Measurements from ENCODE around the gene ATG7. TPM values are rescaled to one million over a fixed set of nuclear protein-coding genes. Genes with fewer than 3 reads are reported as not detected.

Gene ATG7
- total RNA-seq, 1 experiment from 2014 or later = 35.2 TPM

- no peak for DNase-seq
- Histone ChIP-seq H3K4me3 (ENCODE audit: insufficient read depth, low read depth, low read length) (no peak overlapping the region), H3K27me3 (ENCODE audit: control insufficient read depth, insufficient read depth, low read length) (no peaks in the 10 kb centered on the region), H3K36me3 (replicated peaks; ENCODE audit: control insufficient read depth, insufficient read depth, low read length) (no peaks in the 10 kb centered on the region)
Measured at GRCh38 chr3:11275926-11276325, 3.7 kb downstream of the ATG7 start.

GRCh38 chr3:11276901-11277300 lies 4.7 kb downstream of the ATG7 start:
- Histone ChIP-seq H3K36me3 (replicated peaks; ENCODE audit: control insufficient read depth, insufficient read depth, low read length) (no peaks in the 10 kb centered on the region), H3K27me3 (ENCODE audit: control insufficient read depth, insufficient read depth, low read length) (no peaks in the 10 kb centered on the region), H3K4me3 (ENCODE audit: insufficient read depth, low read depth, low read length) (no peak overlapping the region)
- no peak for DNase-seq

GRCh38 chr3:11282250-11283138 lies 10.3 kb downstream of the ATG7 start:
- no peaks in the 10 kb centered on the region for H3K36me3 ChIP-seq (replicated peaks; ENCODE audit: control insufficient read depth, insufficient read depth, low read length)
- no peaks in the 10 kb centered on the region for H3K27me3 ChIP-seq (ENCODE audit: control insufficient read depth, insufficient read depth, low read length)
- H3K4me3 ChIP-seq (ENCODE audit: insufficient read depth, low read depth, low read length) = no peak overlapping the region
- DNase-seq = no peak

GRCh38 chr3:11283139-11283475 lies 10.9 kb downstream of the ATG7 start:
- DNase-seq = no peak
- H3K27me3 ChIP-seq (ENCODE audit: control insufficient read depth, insufficient read depth, low read length) = no peaks in the 10 kb centered on the region
- no peak overlapping the region for H3K4me3 ChIP-seq (ENCODE audit: insufficient read depth, low read depth, low read length)
- H3K36me3 ChIP-seq (replicated peaks; ENCODE audit: control insufficient read depth, insufficient read depth, low read length) = no peaks in the 10 kb centered on the region

GRCh38 chr3:11284011-11284410 lies 11.8 kb downstream of the ATG7 start:
- H3K36me3 ChIP-seq (replicated peaks; ENCODE audit: control insufficient read depth, insufficient read depth, low read length) = no peaks in the 10 kb centered on the region
- no peak for DNase-seq
- H3K27me3 ChIP-seq (ENCODE audit: control insufficient read depth, insufficient read depth, low read length) = no peaks in the 10 kb centered on the region
- no peak overlapping the region for H3K4me3 ChIP-seq (ENCODE audit: insufficient read depth, low read depth, low read length)

GRCh38 chr3:11285471-11285870 lies 13.3 kb downstream of the ATG7 start:
- Histone ChIP-seq H3K36me3 (replicated peaks; ENCODE audit: control insufficient read depth, insufficient read depth, low read length) (no peaks in the 10 kb centered on the region), H3K4me3 (ENCODE audit: insufficient read depth, low read depth, low read length) (no peak overlapping the region), H3K27me3 (ENCODE audit: control insufficient read depth, insufficient read depth, low read length) (no peaks in the 10 kb centered on the region)
- DNase-seq = no peak

- H3K27me3 ChIP-seq (ENCODE audit: control insufficient read depth, insufficient read depth, low read length) = no peaks in the 10 kb centered on the region
- H3K4me3 ChIP-seq (ENCODE audit: insufficient read depth, low read depth, low read length) = no peak overlapping the region
- no peak for DNase-seq
- no peaks in the 10 kb centered on the region for H3K36me3 ChIP-seq (replicated peaks; ENCODE audit: control insufficient read depth, insufficient read depth, low read length)
Measured at GRCh38 chr3:11287404-11287803, 15.2 kb downstream of the ATG7 start.

GRCh38 chr3:11288021-11288491 lies 15.9 kb downstream of the ATG7 start:
- no peaks in the 10 kb centered on the region for H3K27me3 ChIP-seq (ENCODE audit: control insufficient read depth, insufficient read depth, low read length)
- H3K36me3 ChIP-seq (replicated peaks; ENCODE audit: control insufficient read depth, insufficient read depth, low read length) = no peaks in the 10 kb centered on the region
- no peak for DNase-seq
- H3K4me3 ChIP-seq (ENCODE audit: insufficient read depth, low read depth, low read length) = no peak overlapping the region

GRCh38 chr3:11288786-11289637 lies 16.8 kb downstream of the ATG7 start:
- Histone ChIP-seq H3K27me3 (ENCODE audit: control insufficient read depth, insufficient read depth, low read length) (no peaks in the 10 kb centered on the region), H3K4me3 (ENCODE audit: insufficient read depth, low read depth, low read length) (no peak overlapping the region), H3K36me3 (replicated peaks; ENCODE audit: control insufficient read depth, insufficient read depth, low read length) (no peaks in the 10 kb centered on the region)
- DNase-seq = no peak

- H3K4me3 ChIP-seq (ENCODE audit: insufficient read depth, low read depth, low read length) = no peak overlapping the region
- no peaks in the 10 kb centered on the region for H3K36me3 ChIP-seq (replicated peaks; ENCODE audit: control insufficient read depth, insufficient read depth, low read length)
- DNase-seq = no peak
- H3K27me3 ChIP-seq (ENCODE audit: control insufficient read depth, insufficient read depth, low read length) = no peaks in the 10 kb centered on the region
Measured at GRCh38 chr3:11289864-11290263, 17.7 kb downstream of the ATG7 start.

- no peaks in the 10 kb centered on the region for H3K36me3 ChIP-seq (replicated peaks; ENCODE audit: control insufficient read depth, insufficient read depth, low read length)
- no peak overlapping the region for H3K4me3 ChIP-seq (ENCODE audit: insufficient read depth, low read depth, low read length)
- DNase-seq = no peak
- no peaks in the 10 kb centered on the region for H3K27me3 ChIP-seq (ENCODE audit: control insufficient read depth, insufficient read depth, low read length)
Measured at GRCh38 chr3:11290743-11291680, 18.8 kb downstream of the ATG7 start.

- DNase-seq = no peak
- H3K36me3 ChIP-seq (replicated peaks; ENCODE audit: control insufficient read depth, insufficient read depth, low read length) = no peaks in the 10 kb centered on the region
- no peaks in the 10 kb centered on the region for H3K27me3 ChIP-seq (ENCODE audit: control insufficient read depth, insufficient read depth, low read length)
- no peak overlapping the region for H3K4me3 ChIP-seq (ENCODE audit: insufficient read depth, low read depth, low read length)
Measured at GRCh38 chr3:11291808-11292207, 19.6 kb downstream of the ATG7 start.

GRCh38 chr3:11297126-11297525 lies 24.9 kb downstream of the ATG7 start:
- Histone ChIP-seq H3K27me3 (ENCODE audit: control insufficient read depth, insufficient read depth, low read length) (no peaks in the 10 kb centered on the region), H3K4me3 (ENCODE audit: insufficient read depth, low read depth, low read length) (no peak overlapping the region), H3K36me3 (replicated peaks; ENCODE audit: control insufficient read depth, insufficient read depth, low read length) (no peaks in the 10 kb centered on the region)
- no peak for DNase-seq

- Histone ChIP-seq H3K4me3 (ENCODE audit: insufficient read depth, low read depth, low read length) (no peak overlapping the region), H3K27me3 (ENCODE audit: control insufficient read depth, insufficient read depth, low read length) (no peaks in the 10 kb centered on the region), H3K36me3 (replicated peaks; ENCODE audit: control insufficient read depth, insufficient read depth, low read length) (no peaks in the 10 kb centered on the region)
- no peak for DNase-seq
Measured at GRCh38 chr3:11300970-11301369, 28.8 kb downstream of the ATG7 start.

All from H7 (cell line).